H1 (cell line): ENCODE measurements around the gene SLC26A4. TPM values are rescaled to one million over a fixed set of nuclear protein-coding genes. Genes with fewer than 3 reads are reported as not detected.

ENCODE experiments used
- CBX8 ChIP-seq: fragments of 300-800, 300-1000 bp; sonication (generic); IDR thresholded peaks from 2 replicates; pipeline ENCODE4 v1.7.1; 2016; ENCODE audit warnings: low read depth, low read length, borderline replicate concordance
- CHD2 ChIP-seq: IDR thresholded peaks from 2 replicates; pipeline ENCODE4 v1.6.1; 2012; ENCODE audit warnings: low read length, improper control_type of control experiment
- FOSL1 ChIP-seq: IDR thresholded peaks from 2 replicates; pipeline ENCODE4 v1.6.1; 2011; ENCODE audit warnings: mild to moderate bottlenecking, low read depth, low read length, moderate library complexity; ENCODE audit not compliant: insufficient read depth
- KDM4A ChIP-seq: IDR thresholded peaks from one replicate; pipeline ENCODE4 v1.7.1; 2012; ENCODE audit warnings: low read depth, mild to moderate bottlenecking, moderate library complexity, low read length, inconsistent platforms; ENCODE audit not compliant: severe bottlenecking
- MAFK ChIP-seq: IDR thresholded peaks from 2 replicates; pipeline ENCODE4 v1.6.1; 2012; ENCODE audit warnings: low read depth, mild to moderate bottlenecking, improper control_type of control experiment, low read length
- RBBP5 ChIP-seq: IDR thresholded peaks from 2 replicates; pipeline ENCODE4 v1.7.1; 2012; ENCODE audit warnings: low read depth, mild to moderate bottlenecking, inconsistent platforms, low read length, moderate library complexity, borderline replicate concordance
- SP1 ChIP-seq: IDR thresholded peaks from 2 replicates; pipeline ENCODE4 v1.6.1; 2011; ENCODE audit warnings: low read depth, low read length
- TBP ChIP-seq: IDR thresholded peaks from 2 replicates; pipeline ENCODE4 v1.6.1; 2011; ENCODE audit warnings: low read depth, low read length, improper control_type of control experiment
- polyA plus RNA-seq, 7 experiments: library from polyadenylated mRNA; depleted of rRNA in 3 of 7; stranded (reverse) in 5 of 7; unstranded in 2 of 7; fragments of >200 nt in 5 of 7; fragments of 200-250 nt in 2 of 7; gene quantifications; 1 replicate in 5 of 7; 2 replicates in 1 of 7; 4 replicates in 1 of 7; pipeline versions ENCODE4 v1.2.1 to v1.2.3, GENCODE V29; 2011 to 2013; ENCODE audit warnings: missing spikeins in 2 of 7, mixed read lengths in 2 of 7
- total RNA-seq: library from RNA; stranded (reverse); fragmentation: NEBNext Ultra II Directional; extraction: Animal tissue kit (Norgen Biotek cat#: 25700); gene quantifications from 2 replicates; pipeline ENCODE4 v1.2.1, GENCODE V29; 2021
- TF ChIP-seq, protein P1 (sequence below): fragments of 300-600 bp; sonication (generic); IDR thresholded peaks from 2 replicates; pipeline ENCODE4 v1.7.1; 2012; ENCODE audit warnings: low read length, moderate library complexity, mild to moderate bottlenecking, inconsistent platforms; ENCODE audit not compliant: insufficient replicate concordance

The SLC26A4 gene
- total and polyA plus RNA-seq, 2 of the 8 experiments (the other 6 are each of a cell fraction or from before 2014, with no cell fraction given), result 0.11 to 0.35 TPM

DNA sequence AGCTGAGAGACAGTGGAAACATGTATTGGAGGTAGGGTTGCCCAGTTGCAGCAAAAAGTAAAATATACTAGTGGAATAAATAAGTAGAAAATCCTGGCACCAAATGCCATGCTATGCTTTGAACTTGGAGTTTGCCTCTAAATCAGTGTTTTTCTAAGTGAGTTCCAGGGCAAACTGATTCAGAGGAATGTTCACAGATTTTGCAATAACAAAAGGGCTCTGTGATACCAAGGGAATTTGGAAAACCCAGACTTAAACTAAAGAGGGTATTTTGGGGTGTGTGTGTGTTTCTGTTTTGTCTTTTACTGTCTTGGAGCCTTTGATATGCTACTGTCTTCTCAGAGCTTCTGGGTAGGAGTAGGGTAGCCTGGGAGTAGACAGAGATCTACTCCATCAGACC, 39.9 kb downstream of the SLC26A4 start (continued):
- TF ChIP-seq, protein P1, sequence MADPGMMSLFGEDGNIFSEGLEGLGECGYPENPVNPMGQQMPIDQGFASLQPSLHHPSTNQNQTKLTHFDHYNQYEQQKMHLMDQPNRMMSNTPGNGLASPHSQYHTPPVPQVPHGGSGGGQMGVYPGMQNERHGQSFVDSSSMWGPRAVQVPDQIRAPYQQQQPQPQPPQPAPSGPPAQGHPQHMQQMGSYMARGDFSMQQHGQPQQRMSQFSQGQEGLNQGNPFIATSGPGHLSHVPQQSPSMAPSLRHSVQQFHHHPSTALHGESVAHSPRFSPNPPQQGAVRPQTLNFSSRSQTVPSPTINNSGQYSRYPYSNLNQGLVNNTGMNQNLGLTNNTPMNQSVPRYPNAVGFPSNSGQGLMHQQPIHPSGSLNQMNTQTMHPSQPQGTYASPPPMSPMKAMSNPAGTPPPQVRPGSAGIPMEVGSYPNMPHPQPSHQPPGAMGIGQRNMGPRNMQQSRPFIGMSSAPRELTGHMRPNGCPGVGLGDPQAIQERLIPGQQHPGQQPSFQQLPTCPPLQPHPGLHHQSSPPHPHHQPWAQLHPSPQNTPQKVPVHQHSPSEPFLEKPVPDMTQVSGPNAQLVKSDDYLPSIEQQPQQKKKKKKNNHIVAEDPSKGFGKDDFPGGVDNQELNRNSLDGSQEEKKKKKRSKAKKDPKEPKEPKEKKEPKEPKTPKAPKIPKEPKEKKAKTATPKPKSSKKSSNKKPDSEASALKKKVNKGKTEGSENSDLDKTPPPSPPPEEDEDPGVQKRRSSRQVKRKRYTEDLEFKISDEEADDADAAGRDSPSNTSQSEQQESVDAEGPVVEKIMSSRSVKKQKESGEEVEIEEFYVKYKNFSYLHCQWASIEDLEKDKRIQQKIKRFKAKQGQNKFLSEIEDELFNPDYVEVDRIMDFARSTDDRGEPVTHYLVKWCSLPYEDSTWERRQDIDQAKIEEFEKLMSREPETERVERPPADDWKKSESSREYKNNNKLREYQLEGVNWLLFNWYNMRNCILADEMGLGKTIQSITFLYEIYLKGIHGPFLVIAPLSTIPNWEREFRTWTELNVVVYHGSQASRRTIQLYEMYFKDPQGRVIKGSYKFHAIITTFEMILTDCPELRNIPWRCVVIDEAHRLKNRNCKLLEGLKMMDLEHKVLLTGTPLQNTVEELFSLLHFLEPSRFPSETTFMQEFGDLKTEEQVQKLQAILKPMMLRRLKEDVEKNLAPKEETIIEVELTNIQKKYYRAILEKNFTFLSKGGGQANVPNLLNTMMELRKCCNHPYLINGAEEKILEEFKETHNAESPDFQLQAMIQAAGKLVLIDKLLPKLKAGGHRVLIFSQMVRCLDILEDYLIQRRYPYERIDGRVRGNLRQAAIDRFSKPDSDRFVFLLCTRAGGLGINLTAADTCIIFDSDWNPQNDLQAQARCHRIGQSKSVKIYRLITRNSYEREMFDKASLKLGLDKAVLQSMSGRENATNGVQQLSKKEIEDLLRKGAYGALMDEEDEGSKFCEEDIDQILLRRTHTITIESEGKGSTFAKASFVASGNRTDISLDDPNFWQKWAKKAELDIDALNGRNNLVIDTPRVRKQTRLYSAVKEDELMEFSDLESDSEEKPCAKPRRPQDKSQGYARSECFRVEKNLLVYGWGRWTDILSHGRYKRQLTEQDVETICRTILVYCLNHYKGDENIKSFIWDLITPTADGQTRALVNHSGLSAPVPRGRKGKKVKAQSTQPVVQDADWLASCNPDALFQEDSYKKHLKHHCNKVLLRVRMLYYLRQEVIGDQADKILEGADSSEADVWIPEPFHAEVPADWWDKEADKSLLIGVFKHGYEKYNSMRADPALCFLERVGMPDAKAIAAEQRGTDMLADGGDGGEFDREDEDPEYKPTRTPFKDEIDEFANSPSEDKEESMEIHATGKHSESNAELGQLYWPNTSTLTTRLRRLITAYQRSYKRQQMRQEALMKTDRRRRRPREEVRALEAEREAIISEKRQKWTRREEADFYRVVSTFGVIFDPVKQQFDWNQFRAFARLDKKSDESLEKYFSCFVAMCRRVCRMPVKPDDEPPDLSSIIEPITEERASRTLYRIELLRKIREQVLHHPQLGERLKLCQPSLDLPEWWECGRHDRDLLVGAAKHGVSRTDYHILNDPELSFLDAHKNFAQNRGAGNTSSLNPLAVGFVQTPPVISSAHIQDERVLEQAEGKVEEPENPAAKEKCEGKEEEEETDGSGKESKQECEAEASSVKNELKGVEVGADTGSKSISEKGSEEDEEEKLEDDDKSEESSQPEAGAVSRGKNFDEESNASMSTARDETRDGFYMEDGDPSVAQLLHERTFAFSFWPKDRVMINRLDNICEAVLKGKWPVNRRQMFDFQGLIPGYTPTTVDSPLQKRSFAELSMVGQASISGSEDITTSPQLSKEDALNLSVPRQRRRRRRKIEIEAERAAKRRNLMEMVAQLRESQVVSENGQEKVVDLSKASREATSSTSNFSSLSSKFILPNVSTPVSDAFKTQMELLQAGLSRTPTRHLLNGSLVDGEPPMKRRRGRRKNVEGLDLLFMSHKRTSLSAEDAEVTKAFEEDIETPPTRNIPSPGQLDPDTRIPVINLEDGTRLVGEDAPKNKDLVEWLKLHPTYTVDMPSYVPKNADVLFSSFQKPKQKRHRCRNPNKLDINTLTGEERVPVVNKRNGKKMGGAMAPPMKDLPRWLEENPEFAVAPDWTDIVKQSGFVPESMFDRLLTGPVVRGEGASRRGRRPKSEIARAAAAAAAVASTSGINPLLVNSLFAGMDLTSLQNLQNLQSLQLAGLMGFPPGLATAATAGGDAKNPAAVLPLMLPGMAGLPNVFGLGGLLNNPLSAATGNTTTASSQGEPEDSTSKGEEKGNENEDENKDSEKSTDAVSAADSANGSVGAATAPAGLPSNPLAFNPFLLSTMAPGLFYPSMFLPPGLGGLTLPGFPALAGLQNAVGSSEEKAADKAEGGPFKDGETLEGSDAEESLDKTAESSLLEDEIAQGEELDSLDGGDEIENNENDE, result no peak
- TF ChIP-seq TBP (no peak), SP1 (no peak), FOSL1 (no peak), CBX8 (no peak), RBBP5 (no peak), MAFK (no peak), CHD2 (no peak), KDM4A (no peak)
- TF ChIP-seq, all 59 proteins: peak for 0
